ENCODE data around the gene SOAT1.
A peak's percentile ranks its signal among the peaks of the same experiment; 100 is the strongest.

The SOAT1 gene

DNA sequence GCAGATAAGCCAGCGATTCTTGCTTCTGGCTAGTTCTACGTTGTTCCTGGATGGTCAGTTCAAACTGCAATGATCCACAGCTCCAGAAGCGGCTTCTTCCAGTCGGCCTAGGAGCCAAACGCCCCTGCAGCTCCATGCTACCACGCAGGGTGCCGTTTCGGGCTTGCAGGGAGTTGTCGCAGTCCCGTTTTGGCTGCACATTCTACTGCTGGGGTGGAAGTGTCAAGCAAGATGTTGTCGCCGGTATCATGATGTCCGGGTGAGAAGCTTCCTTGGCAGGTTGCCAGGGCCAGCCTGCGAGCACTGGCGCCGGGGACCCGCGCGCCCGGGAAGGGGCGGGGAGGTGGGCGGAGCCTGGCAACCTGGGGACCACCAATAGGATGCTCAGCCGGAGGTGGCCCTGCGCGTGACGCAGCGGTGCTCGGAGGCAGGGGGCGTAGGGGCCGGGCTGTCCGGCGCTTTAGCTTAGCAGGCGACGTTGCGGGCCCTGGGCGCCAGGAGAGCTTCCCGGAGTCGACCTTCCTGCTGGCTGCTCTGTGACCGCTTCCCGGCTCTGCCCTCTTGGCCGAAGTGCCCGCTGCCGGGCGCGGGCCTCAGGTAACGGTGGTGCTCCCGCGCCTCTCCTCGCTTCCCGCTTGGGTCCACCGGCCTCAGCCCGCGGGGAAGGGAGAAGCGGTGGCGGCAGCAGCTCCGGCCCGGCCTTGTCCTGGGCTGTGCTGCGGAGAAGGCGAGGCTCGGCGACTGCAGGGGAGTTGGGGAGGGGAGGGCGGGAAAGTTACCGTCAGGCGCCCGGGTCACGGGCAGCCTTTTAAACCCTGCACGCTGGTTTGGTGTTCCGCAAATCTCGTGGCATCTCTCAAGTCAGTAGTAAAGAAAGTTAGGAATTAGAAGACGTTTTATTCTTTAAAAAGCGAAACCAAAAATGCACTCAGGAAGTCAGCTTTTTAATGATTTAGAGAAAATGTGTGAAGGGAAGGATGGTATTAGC lies at the start of gene SOAT1 (continued):
- TF ChIP-seq ZNF501 (tag by site-specific recombination; IDR thresholded peaks at IDR 0.05) (peak; percentile 99), ZNF660 (tag by site-specific recombination; IDR thresholded peaks at IDR 0.05) (peak; percentile 98), ZNF366 (tag by site-specific recombination; conservative IDR thresholded peaks at IDR 0.05) (no peak), ZNF670 (tag by site-specific recombination; IDR thresholded peaks at IDR 0.05; ENCODE audit: low read depth) (no peak), ZNF302 (tag by site-specific recombination; IDR thresholded peaks at IDR 0.05; ENCODE audit: low read depth) (no peak), ZNF843 (tag by site-specific recombination; IDR thresholded peaks at IDR 0.05) (peak; percentile 64; the same call in 1 of the 2 replicates), ZNF621 (tag by site-specific recombination; IDR thresholded peaks at IDR 0.05) (no peak), ZNF10 (tag by site-specific recombination; IDR thresholded peaks at IDR 0.05) (peak; percentile 95), ZNF214 (tag by site-specific recombination; IDR thresholded peaks at IDR 0.05; ENCODE audit: borderline replicate concordance) (no peak; the same call in 1 of the 2 replicates), ZNF433 (tag by site-specific recombination; IDR thresholded peaks at IDR 0.05; ENCODE audit: low read depth) (no peak), ZNF311 (tag by site-specific recombination; IDR thresholded peaks at IDR 0.05; ENCODE audit: borderline replicate concordance) (no peak), FEZF1 (tag by site-specific recombination; IDR thresholded peaks at IDR 0.05) (no peak), GLIS2 (tag by site-specific recombination; IDR thresholded peaks at IDR 0.05) (peak; percentile 94), ZNF16 (tag by site-specific recombination; IDR thresholded peaks at IDR 0.05; ENCODE audit: low read depth) (no peak), ZNF239 (tag by site-specific recombination; IDR thresholded peaks at IDR 0.05) (no peak), ZNF658 (tag by site-specific recombination; IDR thresholded peaks at IDR 0.05) (no peak), ZNF341 (tag by site-specific recombination; IDR thresholded peaks at IDR 0.05; ENCODE audit: low read depth) (peak; percentile 87), PRDM1 (tag by site-specific recombination; IDR thresholded peaks at IDR 0.05) (peak; percentile 80), ZNF169 (tag by site-specific recombination; IDR thresholded peaks at IDR 0.05) (no peak), KLF7 (tag by site-specific recombination; IDR thresholded peaks at IDR 0.05; ENCODE audit: borderline replicate concordance) (no peak), ZNF2 (tag by site-specific recombination; IDR thresholded peaks at IDR 0.05) (peak; percentile 89; the same call in 1 of the 2 replicates), ZNF530 (tag by site-specific recombination; IDR thresholded peaks at IDR 0.05; ENCODE audit: low read depth) (no peak), ZNF350 (tag by site-specific recombination; IDR thresholded peaks at IDR 0.05) (no peak), ZXDB (tag by site-specific recombination; IDR thresholded peaks at IDR 0.05) (peak; percentile 92)
- TF ChIP-seq, protein P1, sequence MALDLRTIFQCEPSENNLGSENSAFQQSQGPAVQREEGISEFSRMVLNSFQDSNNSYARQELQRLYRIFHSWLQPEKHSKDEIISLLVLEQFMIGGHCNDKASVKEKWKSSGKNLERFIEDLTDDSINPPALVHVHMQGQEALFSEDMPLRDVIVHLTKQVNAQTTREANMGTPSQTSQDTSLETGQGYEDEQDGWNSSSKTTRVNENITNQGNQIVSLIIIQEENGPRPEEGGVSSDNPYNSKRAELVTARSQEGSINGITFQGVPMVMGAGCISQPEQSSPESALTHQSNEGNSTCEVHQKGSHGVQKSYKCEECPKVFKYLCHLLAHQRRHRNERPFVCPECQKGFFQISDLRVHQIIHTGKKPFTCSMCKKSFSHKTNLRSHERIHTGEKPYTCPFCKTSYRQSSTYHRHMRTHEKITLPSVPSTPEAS (tag by site-specific recombination; IDR thresholded peaks at IDR 0.05), result peak; percentile 25; the same call in 1 of the 2 replicates
- TF ChIP-seq, protein P2, sequence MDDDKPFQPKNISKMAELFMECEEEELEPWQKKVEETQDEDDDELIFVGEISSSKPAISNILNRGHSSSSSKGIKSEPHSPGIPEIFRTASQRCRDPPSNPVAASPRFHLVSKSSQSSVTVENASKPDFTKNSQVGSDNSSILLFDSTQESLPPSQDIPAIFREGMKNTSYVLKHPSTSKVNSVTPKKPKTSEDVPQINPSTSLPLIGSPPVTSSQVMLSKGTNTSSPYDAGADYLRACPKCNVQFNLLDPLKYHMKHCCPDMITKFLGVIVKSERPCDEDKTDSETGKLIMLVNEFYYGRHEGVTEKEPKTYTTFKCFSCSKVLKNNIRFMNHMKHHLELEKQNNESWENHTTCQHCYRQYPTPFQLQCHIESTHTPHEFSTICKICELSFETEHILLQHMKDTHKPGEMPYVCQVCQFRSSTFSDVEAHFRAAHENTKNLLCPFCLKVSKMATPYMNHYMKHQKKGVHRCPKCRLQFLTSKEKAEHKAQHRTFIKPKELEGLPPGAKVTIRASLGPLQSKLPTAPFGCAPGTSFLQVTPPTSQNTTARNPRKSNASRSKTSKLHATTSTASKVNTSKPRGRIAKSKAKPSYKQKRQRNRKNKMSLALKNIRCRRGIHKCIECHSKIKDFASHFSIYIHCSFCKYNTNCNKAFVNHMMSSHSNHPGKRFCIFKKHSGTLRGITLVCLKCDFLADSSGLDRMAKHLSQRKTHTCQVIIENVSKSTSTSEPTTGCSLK (tag by site-specific recombination; IDR thresholded peaks at IDR 0.05), result no peak
- TF ChIP-seq, protein P3, sequence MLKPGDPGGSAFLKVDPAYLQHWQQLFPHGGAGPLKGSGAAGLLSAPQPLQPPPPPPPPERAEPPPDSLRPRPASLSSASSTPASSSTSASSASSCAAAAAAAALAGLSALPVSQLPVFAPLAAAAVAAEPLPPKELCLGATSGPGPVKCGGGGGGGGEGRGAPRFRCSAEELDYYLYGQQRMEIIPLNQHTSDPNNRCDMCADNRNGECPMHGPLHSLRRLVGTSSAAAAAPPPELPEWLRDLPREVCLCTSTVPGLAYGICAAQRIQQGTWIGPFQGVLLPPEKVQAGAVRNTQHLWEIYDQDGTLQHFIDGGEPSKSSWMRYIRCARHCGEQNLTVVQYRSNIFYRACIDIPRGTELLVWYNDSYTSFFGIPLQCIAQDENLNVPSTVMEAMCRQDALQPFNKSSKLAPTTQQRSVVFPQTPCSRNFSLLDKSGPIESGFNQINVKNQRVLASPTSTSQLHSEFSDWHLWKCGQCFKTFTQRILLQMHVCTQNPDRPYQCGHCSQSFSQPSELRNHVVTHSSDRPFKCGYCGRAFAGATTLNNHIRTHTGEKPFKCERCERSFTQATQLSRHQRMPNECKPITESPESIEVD (tag by site-specific recombination; IDR thresholded peaks at IDR 0.05), result no peak
- TF ChIP-seq, protein P4, sequence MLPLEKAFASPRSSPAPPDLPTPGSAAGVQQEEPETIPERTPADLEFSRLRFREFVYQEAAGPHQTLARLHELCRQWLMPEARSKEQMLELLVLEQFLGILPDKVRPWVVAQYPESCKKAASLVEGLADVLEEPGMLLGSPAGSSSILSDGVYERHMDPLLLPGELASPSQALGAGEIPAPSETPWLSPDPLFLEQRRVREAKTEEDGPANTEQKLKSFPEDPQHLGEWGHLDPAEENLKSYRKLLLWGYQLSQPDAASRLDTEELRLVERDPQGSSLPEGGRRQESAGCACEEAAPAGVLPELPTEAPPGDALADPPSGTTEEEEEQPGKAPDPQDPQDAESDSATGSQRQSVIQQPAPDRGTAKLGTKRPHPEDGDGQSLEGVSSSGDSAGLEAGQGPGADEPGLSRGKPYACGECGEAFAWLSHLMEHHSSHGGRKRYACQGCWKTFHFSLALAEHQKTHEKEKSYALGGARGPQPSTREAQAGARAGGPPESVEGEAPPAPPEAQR (tag by site-specific recombination; IDR thresholded peaks at IDR 0.05), result no peak
- TF ChIP-seq, protein P5, sequence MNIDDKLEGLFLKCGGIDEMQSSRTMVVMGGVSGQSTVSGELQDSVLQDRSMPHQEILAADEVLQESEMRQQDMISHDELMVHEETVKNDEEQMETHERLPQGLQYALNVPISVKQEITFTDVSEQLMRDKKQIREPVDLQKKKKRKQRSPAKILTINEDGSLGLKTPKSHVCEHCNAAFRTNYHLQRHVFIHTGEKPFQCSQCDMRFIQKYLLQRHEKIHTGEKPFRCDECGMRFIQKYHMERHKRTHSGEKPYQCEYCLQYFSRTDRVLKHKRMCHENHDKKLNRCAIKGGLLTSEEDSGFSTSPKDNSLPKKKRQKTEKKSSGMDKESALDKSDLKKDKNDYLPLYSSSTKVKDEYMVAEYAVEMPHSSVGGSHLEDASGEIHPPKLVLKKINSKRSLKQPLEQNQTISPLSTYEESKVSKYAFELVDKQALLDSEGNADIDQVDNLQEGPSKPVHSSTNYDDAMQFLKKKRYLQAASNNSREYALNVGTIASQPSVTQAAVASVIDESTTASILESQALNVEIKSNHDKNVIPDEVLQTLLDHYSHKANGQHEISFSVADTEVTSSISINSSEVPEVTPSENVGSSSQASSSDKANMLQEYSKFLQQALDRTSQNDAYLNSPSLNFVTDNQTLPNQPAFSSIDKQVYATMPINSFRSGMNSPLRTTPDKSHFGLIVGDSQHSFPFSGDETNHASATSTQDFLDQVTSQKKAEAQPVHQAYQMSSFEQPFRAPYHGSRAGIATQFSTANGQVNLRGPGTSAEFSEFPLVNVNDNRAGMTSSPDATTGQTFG (tag by site-specific recombination; IDR thresholded peaks at IDR 0.05; ENCODE audit: borderline replicate concordance), result no peak

Data from HEK293 (cell line).